Measurements from ENCODE around the gene MGAT5. TPM values are rescaled to one million over a fixed set of nuclear protein-coding genes. Genes with fewer than 3 reads are reported as not detected.

Gene MGAT5
- total RNA-seq, 6 experiments from 2014 or later, result 4.5 to 16.0 (median 10.0) TPM

- no peak for TF ChIP-seq POLR2A (IDR thresholded peaks at IDR 0.05)
- no peak for TF ChIP-seq CTCF (IDR thresholded peaks at IDR 0.05)
- H3K36me3 ChIP-seq, result peaks cover 0 to 5% (median 0%) of the 10 kb centered on the region in 4 donors
- no peak for ATAC-seq
- no peak overlapping the region for H3K27ac ChIP-seq
- WGBS (ENCODE audit: insufficient coverage, low coverage, low lambda C conversion rate, missing lambda C conversion rate), result 88% methylated on average over 7 of the region's 7 CpGs
- no peak for DNase-seq
- H3K27me3 ChIP-seq, result no peaks in the 10 kb centered on the region
- no peaks in the 10 kb centered on the region for H3K9me3 ChIP-seq
- intact Hi-C loops (cut with DNase I), result no loop called here
- no peak overlapping the region for H3K4me3 ChIP-seq
- peaks cover 0 to 5% (median 0%) of the 10 kb centered on the region in 4 donors for H3K4me1 ChIP-seq
These were observed 16.3 kb downstream of the MGAT5 start for GRCh38 chr2:134269972-134270735.

- TF ChIP-seq CTCF (IDR thresholded peaks at IDR 0.05) (no peak), POLR2A (IDR thresholded peaks at IDR 0.05) (no peak)
- Histone ChIP-seq H3K4me3 (no peak overlapping the region), H3K4me1 (peaks cover 0 to 5% (median 0%) of the 10 kb centered on the region in 4 donors), H3K27ac (no peak overlapping the region), H3K27me3 (no peaks in the 10 kb centered on the region), H3K9me3 (no peaks in the 10 kb centered on the region), H3K36me3 (peaks cover 0 to 5% (median 0%) of the 10 kb centered on the region in 4 donors)
- DNase-seq (no peak), ATAC-seq (no peak)
- WGBS (ENCODE audit: insufficient coverage, low coverage, low lambda C conversion rate, missing lambda C conversion rate), result 57% methylated on average over 2 of the region's 2 CpGs
- intact Hi-C loops (cut with DNase I), result no loop called here
These were observed 17.9 kb downstream of the MGAT5 start for GRCh38 chr2:134271758-134272157.

GRCh38 chr2:134272806-134273205 is 18.9 kb downstream of the MGAT5 start:
- no peak for DNase-seq
- 86% methylated on average over 8 of the region's 9 CpGs for WGBS (ENCODE audit: insufficient coverage, low coverage, low lambda C conversion rate, missing lambda C conversion rate)

GRCh38 chr2:134273256-134273983 is 19.5 kb downstream of the MGAT5 start:
- no peak for DNase-seq
- intact Hi-C loops (cut with DNase I), result no loop called here

More at GRCh38 chr2:134272806-134273205, 18.9 kb downstream of the MGAT5 start:
- H3K4me1 ChIP-seq, result peaks cover 0 to 5% (median 0%) of the 10 kb centered on the region in 4 donors
- TF ChIP-seq CTCF (IDR thresholded peaks at IDR 0.05), result no peak
- TF ChIP-seq POLR2A (IDR thresholded peaks at IDR 0.05), result no peak
- intact Hi-C loops (cut with DNase I), result no loop called here
- no peak overlapping the region for H3K4me3 ChIP-seq
- ATAC-seq, result no peak
- no peaks in the 10 kb centered on the region for H3K27me3 ChIP-seq
- H3K9me3 ChIP-seq, result no peaks in the 10 kb centered on the region
- H3K36me3 ChIP-seq, result peaks cover 0 to 5% (median 0%) of the 10 kb centered on the region in 4 donors
- no peak overlapping the region for H3K27ac ChIP-seq

More at GRCh38 chr2:134273256-134273983, 19.5 kb downstream of the MGAT5 start:
- H3K4me1 ChIP-seq, result peaks cover 0 to 5% (median 0%) of the 10 kb centered on the region in 4 donors
- peaks cover 0 to 5% (median 0%) of the 10 kb centered on the region in 4 donors for H3K36me3 ChIP-seq
- TF ChIP-seq CTCF (IDR thresholded peaks at IDR 0.05) (no peak), POLR2A (IDR thresholded peaks at IDR 0.05) (no peak)
- no peak overlapping the region for H3K27ac ChIP-seq
- no peak overlapping the region for H3K4me3 ChIP-seq
- no peaks in the 10 kb centered on the region for H3K27me3 ChIP-seq
- no peak for ATAC-seq
- 96% methylated on average over 4 of the region's 4 CpGs for WGBS (ENCODE audit: insufficient coverage, low coverage, low lambda C conversion rate, missing lambda C conversion rate)
- H3K9me3 ChIP-seq, result no peaks in the 10 kb centered on the region
